ENCODE measurements around the gene NPR2.

NPR2 gene

GRCh38 chr9:35798658-35799374, 7.4 kb downstream of the NPR2 start:
- Mint-ChIP-seq H3K27me3 (peaks cover 9% of the 10 kb centered on the region), H3K4me1 (ENCODE audit: low read depth) (peaks cover 15% of the 10 kb centered on the region), H3K36me3 (ENCODE audit: low read depth) (no peaks in the 10 kb centered on the region), H3K9me3 (no peaks in the 10 kb centered on the region), H3K4me3 (no peak overlapping the region), H3K27ac (no peak overlapping the region)
- intact Hi-C loops (cut with micrococcal nuclease) = no loop called here

- H3K27me3 Mint-ChIP-seq = peaks cover 17% of the 10 kb centered on the region
- no peak overlapping the region for H3K27ac Mint-ChIP-seq
- no peak overlapping the region for H3K4me3 Mint-ChIP-seq
- no peaks in the 10 kb centered on the region for H3K36me3 Mint-ChIP-seq (ENCODE audit: low read depth)
- intact Hi-C loops (cut with micrococcal nuclease) = no loop called here
- H3K9me3 Mint-ChIP-seq = no peaks in the 10 kb centered on the region
- H3K4me1 Mint-ChIP-seq (ENCODE audit: low read depth) = peaks cover 13% of the 10 kb centered on the region
These were observed 9.1 kb downstream of the NPR2 start for GRCh38 chr9:35800530-35800929.

GRCh38 chr9:35801328-35802128, 10.1 kb downstream of the NPR2 start:
- Mint-ChIP-seq H3K27ac (no peak overlapping the region), H3K9me3 (no peaks in the 10 kb centered on the region), H3K36me3 (ENCODE audit: low read depth) (no peaks in the 10 kb centered on the region), H3K27me3 (peaks cover 17% of the 10 kb centered on the region), H3K4me1 (ENCODE audit: low read depth) (peaks cover 10% of the 10 kb centered on the region), H3K4me3 (no peak overlapping the region)
- intact Hi-C loops (cut with micrococcal nuclease) = no loop called here

GRCh38 chr9:35806101-35806500, 14.7 kb downstream of the NPR2 start:
- Mint-ChIP-seq H3K27ac (no peak overlapping the region), H3K4me3 (no peak overlapping the region), H3K4me1 (ENCODE audit: low read depth) (peaks cover 11% of the 10 kb centered on the region), H3K36me3 (ENCODE audit: low read depth) (no peaks in the 10 kb centered on the region), H3K27me3 (peaks cover 12% of the 10 kb centered on the region), H3K9me3 (no peaks in the 10 kb centered on the region)
- intact Hi-C loops (cut with micrococcal nuclease) = no loop called here

GRCh38 chr9:35808433-35808832, 17.0 kb downstream of the NPR2 start:
- Mint-ChIP-seq H3K27ac (no peak overlapping the region), H3K36me3 (ENCODE audit: low read depth) (no peaks in the 10 kb centered on the region), H3K4me3 (no peak overlapping the region), H3K4me1 (ENCODE audit: low read depth) (peaks cover 31% of the 10 kb centered on the region), H3K27me3 (peaks cover 8% of the 10 kb centered on the region), H3K9me3 (no peaks in the 10 kb centered on the region)
- intact Hi-C loops (cut with micrococcal nuclease) = no loop called here

- H3K27ac Mint-ChIP-seq = no peak overlapping the region
- peaks cover 37% of the 10 kb centered on the region for H3K4me1 Mint-ChIP-seq (ENCODE audit: low read depth)
- peaks cover 7% of the 10 kb centered on the region for H3K36me3 Mint-ChIP-seq (ENCODE audit: low read depth)
- H3K9me3 Mint-ChIP-seq = no peaks in the 10 kb centered on the region
- intact Hi-C loops (cut with micrococcal nuclease) = loop anchor here (10.0 kb wide), 1 partner anchor 165 kb away; no protein-coding TSS in a partner anchor
- H3K4me3 Mint-ChIP-seq = no peak overlapping the region
- peaks cover 1% of the 10 kb centered on the region for H3K27me3 Mint-ChIP-seq
These were observed 18.7 kb downstream of the NPR2 start for GRCh38 chr9:35810122-35810521.

- no peaks in the 10 kb centered on the region for H3K9me3 Mint-ChIP-seq
- peak overlapping the region; percentile 82 for H3K4me3 Mint-ChIP-seq
- H3K36me3 Mint-ChIP-seq (ENCODE audit: low read depth) = peaks cover 12% of the 10 kb centered on the region
- H3K4me1 Mint-ChIP-seq (ENCODE audit: low read depth) = peaks cover 43% of the 10 kb centered on the region
- intact Hi-C loops (cut with micrococcal nuclease) = loop anchor here (10.0 kb wide), 1 partner anchor 167 kb away; no protein-coding TSS in a partner anchor
- H3K27me3 Mint-ChIP-seq = no peaks in the 10 kb centered on the region
- peak overlapping the region; percentile 86 for H3K27ac Mint-ChIP-seq
These were observed 20.1 kb downstream of the NPR2 start for GRCh38 chr9:35811381-35812024.

- Mint-ChIP-seq H3K4me1 (ENCODE audit: low read depth) (peaks cover 44% of the 10 kb centered on the region), H3K27ac (peak within 1 kb of the TSS; percentile 86), H3K4me3 (peak within 1 kb of the TSS; percentile 82), H3K9me3 (no peaks in the 10 kb centered on the region), H3K27me3 (no peaks in the 10 kb centered on the region), H3K36me3 (ENCODE audit: low read depth) (peaks cover 12% of the 10 kb centered on the region)
- intact Hi-C loops (cut with micrococcal nuclease) = loop anchor here (10.0 kb wide), 1 partner anchor 167 kb away; no protein-coding TSS in a partner anchor
These were observed 20.7 kb downstream of the NPR2 start, which contains the start of gene SPAG8 for GRCh38 chr9:35812025-35812602. Gene SPAG8, minus strand, starts transcription at chr9:35812262. Its CDS starts 115 bp downstream, at chr9:35812147.

GRCh38 chr9:35813434-35814105, 22.2 kb downstream of the NPR2 start:
- no peak overlapping the region for H3K4me3 Mint-ChIP-seq
- peak overlapping the region; percentile 86 for H3K27ac Mint-ChIP-seq
- intact Hi-C loops (cut with micrococcal nuclease) = loop anchor here (2.0 to 10.0 kb wide), 2 partner anchors 77 to 169 kb away; no protein-coding TSS in a partner anchor

GRCh38 chr9:35814106-35814840, 22.9 kb downstream of the NPR2 start:
- Mint-ChIP-seq H3K4me1 (ENCODE audit: low read depth) (peaks cover 56% of the 10 kb centered on the region), H3K27me3 (peaks cover 3% of the 10 kb centered on the region), H3K27ac (peak overlapping the region; percentile 86), H3K4me3 (peak overlapping the region; percentile 93), H3K36me3 (ENCODE audit: low read depth) (peaks cover 12% of the 10 kb centered on the region), H3K9me3 (no peaks in the 10 kb centered on the region)
- intact Hi-C loops (cut with micrococcal nuclease) = loop anchor here (2.0 to 10.0 kb wide), 2 partner anchors 77 to 169 kb away; no protein-coding TSS in a partner anchor

More at GRCh38 chr9:35813434-35814105, 22.2 kb downstream of the NPR2 start:
- H3K36me3 Mint-ChIP-seq (ENCODE audit: low read depth) = peaks cover 12% of the 10 kb centered on the region
- H3K27me3 Mint-ChIP-seq = peaks cover 3% of the 10 kb centered on the region
- H3K9me3 Mint-ChIP-seq = no peaks in the 10 kb centered on the region
- H3K4me1 Mint-ChIP-seq (ENCODE audit: low read depth) = peaks cover 56% of the 10 kb centered on the region

GRCh38 chr9:35814841-35815543, 23.6 kb downstream of the NPR2 start, which contains the start of gene HINT2:
Gene HINT2, minus strand, starts transcription at chr9:35815042. Its CDS starts 63 bp downstream, at chr9:35814979.
- H3K27me3 Mint-ChIP-seq = peaks cover 3% of the 10 kb centered on the region
- intact Hi-C loops (cut with micrococcal nuclease) = loop anchor here (2.0 to 10.0 kb wide), 2 partner anchors 78 to 170 kb away; no protein-coding TSS in a partner anchor
- H3K27ac Mint-ChIP-seq = peak within 1 kb of the TSS; percentile 86
- H3K4me1 Mint-ChIP-seq (ENCODE audit: low read depth) = peaks cover 56% of the 10 kb centered on the region
- H3K4me3 Mint-ChIP-seq = peak within 1 kb of the TSS; percentile 93
- H3K36me3 Mint-ChIP-seq (ENCODE audit: low read depth) = peaks cover 12% of the 10 kb centered on the region
- no peaks in the 10 kb centered on the region for H3K9me3 Mint-ChIP-seq

- intact Hi-C loops (cut with micrococcal nuclease) = loop anchor here (10.0 kb wide), 1 partner anchor 172 kb away; no protein-coding TSS in a partner anchor
- Mint-ChIP-seq H3K4me1 (ENCODE audit: low read depth) (peaks cover 44% of the 10 kb centered on the region), H3K36me3 (ENCODE audit: low read depth) (peaks cover 12% of the 10 kb centered on the region), H3K27ac (no peak overlapping the region), H3K4me3 (no peak overlapping the region), H3K27me3 (peaks cover 5% of the 10 kb centered on the region), H3K9me3 (no peaks in the 10 kb centered on the region)
These were observed 25.3 kb downstream of the NPR2 start for GRCh38 chr9:35816708-35817107.

Data from dendritic cell treated with granulocyte-macrophage colony-stimulating factor and Interleukin-4, amounts not matched to agents 40 ng/mL and 50 ng/mL, for 4 days (primary cell).